RWPE1 (cell line): ENCODE results near the gene CAPNS2.

Source experiments
- CTCF ChIA-PET: fragments of 350-600 bp; sonication (Branson Sonifier 250); formaldehyde crosslinking; extraction: SDS; loops from one replicate; lab custom pipeline; 2021; lab: Yijun Ruan, JAX
- POLR2A ChIA-PET: fragments of 400-600 bp; formaldehyde crosslinking; extraction: SDS; loops from one replicate; lab custom pipeline; 2020; ENCODE audit warnings: antibody characterized with exemption; ENCODE audit not compliant: low non-redundant PET; lab: Yijun Ruan, JAX
- DNase-seq: peaks from one replicate; pipeline ENCODE4 v3.0.0; 2012; ENCODE audit warnings: low spot score
- H3K27ac ChIP-seq: fragments of 450-650 bp; 2 replicates; pipeline ENCODE4 v1.5.1; 2017
- CTCF ChIP-seq: fragments of 450-650 bp; conservative IDR thresholded peaks from 2 replicates; pipeline ENCODE4 v1.5.1; 2017; ENCODE audit warnings: low read depth, mild to moderate bottlenecking

The CAPNS2 gene

DNA sequence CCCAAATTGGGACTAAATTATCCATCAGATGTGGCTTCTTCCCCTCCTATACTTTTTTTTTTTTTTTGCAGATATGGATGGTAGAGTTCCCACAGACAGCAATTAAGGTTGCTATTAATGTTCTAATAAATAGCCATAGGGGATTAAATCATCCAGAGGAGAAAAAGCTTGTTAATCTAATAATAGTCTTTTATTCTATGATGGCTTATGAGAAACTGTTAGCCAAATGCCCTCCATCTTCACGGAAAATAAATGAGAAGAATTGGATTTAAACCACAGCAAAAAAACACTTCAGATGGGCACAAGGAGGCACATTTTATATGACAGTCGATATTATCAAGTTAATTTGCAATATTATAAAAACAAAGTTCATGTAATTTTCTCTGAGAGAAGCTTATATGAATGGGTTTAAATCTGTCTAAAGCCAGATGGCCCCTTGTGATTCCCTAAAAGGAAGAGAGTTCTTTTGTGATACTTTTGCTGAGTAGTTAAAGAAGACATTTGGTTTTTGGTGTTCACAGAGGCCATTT, 5.1 kb upstream of the CAPNS2 start:
- CTCF ChIA-PET = no interaction called here
- DNase-seq = no peak
- POLR2A ChIA-PET = no interaction called here
- no peak overlapping the region for H3K27ac ChIP-seq
- no peak for TF ChIP-seq CTCF

DNA sequence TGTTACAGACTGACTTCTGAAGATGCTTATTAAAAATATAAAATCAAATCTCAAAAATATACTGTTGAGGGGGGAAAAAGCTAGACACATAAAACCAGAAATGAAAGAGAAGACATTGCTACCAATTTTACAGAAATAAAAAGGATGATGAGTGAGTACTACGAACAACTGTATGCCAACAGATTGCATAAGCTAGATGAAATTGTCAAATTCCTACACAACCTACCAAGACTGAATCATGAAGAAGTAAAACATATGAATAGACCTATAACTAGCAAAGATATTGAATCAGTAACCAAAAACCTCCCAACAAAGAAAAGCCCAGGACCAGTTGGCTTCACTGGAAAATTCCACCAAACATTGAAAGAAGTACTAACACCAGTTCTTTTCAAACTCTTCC, 3.5 kb upstream of the CAPNS2 start:
- ChIA-PET CTCF (no interaction called here), POLR2A (no interaction called here)
- no peak for DNase-seq
- H3K27ac ChIP-seq = no peak overlapping the region
- TF ChIP-seq CTCF = no peak

- no peak for TF ChIP-seq CTCF
- DNase-seq = no peak
- ChIA-PET POLR2A (no interaction called here), CTCF (no interaction called here)
- no peak overlapping the region for H3K27ac ChIP-seq
Observed at GRCh38 chr16:55563797-55564196, 2.7 kb upstream of the CAPNS2 start.

DNA sequence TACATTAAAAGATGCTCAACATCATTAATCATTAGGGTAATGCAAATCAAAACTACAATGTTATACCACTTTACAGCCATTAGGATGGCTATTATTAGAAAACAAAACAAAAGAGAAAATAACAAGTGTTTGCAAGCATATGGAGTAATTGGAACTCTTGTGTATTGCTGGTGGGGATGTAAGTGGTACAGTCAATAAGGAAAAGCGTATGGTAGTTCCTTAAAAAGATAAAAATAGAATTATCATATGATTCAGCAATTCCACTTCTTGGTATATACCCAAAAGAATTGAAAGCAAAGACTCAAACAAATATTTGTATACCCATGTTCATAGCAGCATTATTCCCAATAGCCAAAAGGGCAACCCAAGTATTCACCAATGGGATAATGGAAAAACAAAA, 1.4 kb upstream of the CAPNS2 start:
- H3K27ac ChIP-seq = no peak overlapping the region
- no peak for DNase-seq
- TF ChIP-seq CTCF = no peak
- CTCF ChIA-PET = no interaction called here
- POLR2A ChIA-PET = no interaction called here

DNA sequence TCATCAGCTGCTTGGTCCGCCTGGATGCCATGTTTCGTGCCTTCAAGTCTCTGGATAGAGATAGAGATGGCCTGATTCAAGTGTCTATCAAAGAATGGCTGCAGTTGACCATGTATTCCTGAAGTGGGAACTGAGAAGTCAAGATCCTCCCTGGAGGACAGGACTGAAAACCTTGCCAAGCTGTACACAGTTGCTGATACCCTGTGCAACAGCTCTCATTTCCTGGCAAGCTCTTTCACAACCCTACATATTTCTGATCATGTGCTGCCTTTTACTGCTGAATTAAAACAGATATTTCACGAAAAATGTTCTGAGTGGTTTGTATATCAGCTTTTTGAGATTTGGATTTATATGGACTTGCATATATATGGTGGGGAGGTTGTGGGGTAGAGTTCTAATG, 898 bp downstream of the CAPNS2 start:
- peak; percentile 20 for DNase-seq
- TF ChIP-seq CTCF = no peak
- peak overlapping the region; percentile 82 for H3K27ac ChIP-seq
- ChIA-PET POLR2A (no interaction called here), CTCF (interaction anchor here (0.6 to 1.5 kb wide), 2 partner anchors 15 to 103 kb away, joined by 3 to 4 read pairs; no protein-coding TSS in a partner anchor)

DNA sequence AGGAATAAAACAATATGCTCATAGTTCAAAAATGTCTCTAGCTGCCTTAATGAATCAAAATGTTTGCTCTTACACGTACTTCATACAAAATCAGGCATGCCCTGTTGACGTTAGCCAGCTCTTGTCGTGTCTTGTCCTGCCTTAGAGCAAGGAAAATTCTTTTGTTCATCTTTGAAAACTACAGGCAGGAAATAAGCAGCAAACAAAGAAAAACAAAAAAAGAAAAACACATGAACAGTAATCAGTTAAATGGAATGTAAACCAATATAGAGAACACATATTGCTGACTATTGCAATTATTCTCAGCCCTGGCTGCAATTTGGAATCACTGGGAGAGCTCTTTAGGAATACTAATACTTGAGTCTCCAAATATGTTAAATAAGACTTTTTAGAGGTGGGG, 1.7 kb downstream of the CAPNS2 start:
- no peak for TF ChIP-seq CTCF
- peak; percentile 69 for DNase-seq
- CTCF ChIA-PET = interaction anchor here (0.5 to 0.7 kb wide), 3 partner anchors 18 to 102 kb away, joined by 3 to 5 read pairs (median 4); no protein-coding TSS in a partner anchor
- peak overlapping the region; percentile 49 for H3K27ac ChIP-seq
- POLR2A ChIA-PET = no interaction called here

DNA sequence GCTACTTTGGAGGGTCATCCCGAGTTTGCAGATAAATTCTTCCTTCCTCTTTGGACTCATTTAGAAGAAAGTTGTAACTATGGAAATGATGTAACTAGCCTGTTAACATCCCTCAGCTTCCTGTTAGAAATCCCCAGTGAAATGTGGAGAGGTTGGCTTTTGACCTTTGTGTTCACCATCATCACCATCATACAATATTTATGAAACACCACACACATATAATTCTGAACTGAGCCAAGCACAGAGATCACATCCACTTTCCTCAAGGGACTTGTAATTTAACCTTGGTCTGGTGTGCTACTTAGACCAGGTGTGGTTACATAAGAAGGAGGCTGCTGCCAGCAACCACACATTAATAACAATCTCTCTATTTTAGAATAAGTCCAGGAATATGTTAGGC, 2.5 kb downstream of the CAPNS2 start:
- POLR2A ChIA-PET = no interaction called here
- TF ChIP-seq CTCF = no peak
- H3K27ac ChIP-seq = peak overlapping the region; percentile 49; the same call in 1 of the 2 replicates
- CTCF ChIA-PET = interaction anchor here (1.0 kb wide), 1 partner anchor 21 kb away, joined by 4 read pairs; no protein-coding TSS in a partner anchor
- no peak for DNase-seq
